ENCODE results near the gene SDHA.
"Not testable (repeated sequence)": the region's sequence is repeated elsewhere in the genome, so short reads cannot be mapped to it uniquely, and the experiment has no call there.

DNA sequence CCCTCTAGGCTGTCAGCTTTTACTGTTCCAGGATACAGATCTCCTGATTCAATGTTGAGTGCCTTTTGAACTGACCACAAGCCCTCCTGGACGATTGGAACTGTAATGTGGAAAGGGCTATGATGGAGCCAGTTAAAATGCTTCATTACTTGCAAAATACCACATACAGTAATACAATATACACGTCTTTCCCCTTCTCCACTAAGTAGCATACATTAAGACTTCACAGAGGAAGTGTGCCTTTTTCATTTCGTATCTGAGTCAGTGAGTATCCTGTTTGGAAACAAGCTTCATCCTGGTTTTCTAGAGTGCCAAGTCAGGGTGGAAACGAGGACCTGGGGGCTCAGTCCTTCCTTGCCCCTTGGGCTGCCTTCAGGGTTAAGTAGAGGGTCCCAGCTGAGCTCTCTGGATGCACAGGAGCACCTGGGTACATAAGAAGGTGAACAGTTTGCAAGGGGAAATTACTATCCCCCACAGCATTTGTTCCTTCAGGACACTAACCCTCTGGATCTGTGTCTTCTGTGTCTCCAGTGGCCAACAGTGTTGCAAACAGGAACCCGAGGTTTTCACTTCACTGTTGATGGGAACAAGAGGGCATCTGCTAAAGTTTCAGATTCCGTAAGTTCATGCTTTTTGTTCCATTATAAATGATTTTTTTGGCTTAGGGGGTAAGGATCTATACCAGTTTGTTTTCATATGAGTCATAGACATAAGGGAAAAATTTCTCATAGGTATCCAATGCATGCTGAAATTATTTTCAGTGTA lies 5.0 kb downstream of the SDHA start:
- not testable (repeated sequence) for TF ChIP-seq CTCF, POLR2A, POLR2AphosphoS5 (IDR thresholded peaks at IDR 0.05)
